Measurements from ENCODE around the gene TMEM186. TPM values are rescaled to one million over a fixed set of nuclear protein-coding genes. Genes with fewer than 3 reads are reported as not detected.
A peak's percentile ranks its signal among the peaks of the same experiment; 100 is the strongest.

TMEM186 gene
- total RNA-seq, 5 donors from 2014 or later (not counting 1 experiment from before 2014, with no cell fraction given), result 4.1 to 14.5 (median 12.7) TPM

- H3K27ac Mint-ChIP-seq, result no peak overlapping the region
- H3K4me1 Mint-ChIP-seq, result peaks cover 11 to 19% (median 15%) of the 10 kb centered on the region in 3 donors
- CTCF ChIA-PET, result no interaction called here
- ATAC-seq (replicated peaks in 1 of 4), result no peak
- H3K36me3 Mint-ChIP-seq, result peaks cover 50% of the 10 kb centered on the region
- no peak overlapping the region for H3K4me3 ChIP-seq (ENCODE audit: control insufficient read depth in 1 of 2, extremely low read depth in 1 of 2, low read length in 1 of 2)
- no peaks in the 10 kb centered on the region for H3K9me3 Mint-ChIP-seq
- no peaks in the 10 kb centered on the region for H3K9me3 ChIP-seq
- no peak for DNase-seq
- H3K4me1 ChIP-seq (ENCODE audit: control insufficient read depth in 1 of 2, extremely low read depth in 1 of 2, insufficient read depth in 2 of 2, low read length in 2 of 2), result peaks cover 9 to 10% of the 10 kb centered on the region in 2 experiments
- H3K36me3 ChIP-seq (ENCODE audit: control insufficient read depth in 2 of 2, extremely low read depth in 1 of 2, insufficient read depth in 1 of 2, low read length in 1 of 2), result peaks cover 32 to 72% of the 10 kb centered on the region in 2 donors
- H3K27ac ChIP-seq (ENCODE audit: low read length), result no peak overlapping the region
- no peak overlapping the region for H3K4me3 Mint-ChIP-seq
- POLR2A ChIA-PET, result no interaction called here
- no peaks in the 10 kb centered on the region for H3K27me3 ChIP-seq (replicated peaks in 1 of 2; ENCODE audit: control insufficient read depth in 2 of 2, extremely low read depth in 1 of 2, insufficient read depth in 2 of 2, low read length in 1 of 2)
- WGBS (ENCODE audit: insufficient coverage), result 71% methylated on average over 7 of the region's 14 CpGs
- H3K27me3 Mint-ChIP-seq, result no peaks in the 10 kb centered on the region
These were observed 16.8 kb upstream of the TMEM186 start for GRCh38 chr16:8814095-8814806.

GRCh38 chr16:8812162-8812843, 14.9 kb upstream of the TMEM186 start:
- H3K4me3 ChIP-seq (ENCODE audit: control insufficient read depth in 1 of 2, extremely low read depth in 1 of 2, low read length in 1 of 2), result no peak overlapping the region
- ATAC-seq (replicated peaks in 1 of 4) (no peak), DNase-seq (no peak)
- peaks cover 46 to 81% of the 10 kb centered on the region in 2 donors for H3K36me3 ChIP-seq (ENCODE audit: control insufficient read depth in 2 of 2, extremely low read depth in 1 of 2, insufficient read depth in 1 of 2, low read length in 1 of 2)
- H3K27me3 Mint-ChIP-seq, result no peaks in the 10 kb centered on the region
- 91% methylated on average over 7 of the region's 12 CpGs for WGBS (ENCODE audit: insufficient coverage)
- H3K27me3 ChIP-seq (replicated peaks in 1 of 2; ENCODE audit: control insufficient read depth in 2 of 2, extremely low read depth in 1 of 2, insufficient read depth in 2 of 2, low read length in 1 of 2), result no peaks in the 10 kb centered on the region
- POLR2A ChIA-PET, result no interaction called here
- no peaks in the 10 kb centered on the region for H3K9me3 ChIP-seq
- CTCF ChIA-PET, result no interaction called here
- peaks cover 6 to 12% (median 8%) of the 10 kb centered on the region in 3 donors for H3K4me1 Mint-ChIP-seq
- H3K4me1 ChIP-seq (ENCODE audit: control insufficient read depth in 1 of 2, extremely low read depth in 1 of 2, insufficient read depth in 2 of 2, low read length in 2 of 2), result peaks cover 7 to 9% of the 10 kb centered on the region in 2 experiments
- H3K27ac ChIP-seq (ENCODE audit: low read length), result no peak overlapping the region
- peak overlapping the region in 1 of 2 donors; percentile 6 for H3K27ac Mint-ChIP-seq
- no peaks in the 10 kb centered on the region for H3K9me3 Mint-ChIP-seq
- H3K36me3 Mint-ChIP-seq, result peaks cover 54% of the 10 kb centered on the region
- no peak overlapping the region for H3K4me3 Mint-ChIP-seq

GRCh38 chr16:8808613-8809353, 11.3 kb upstream of the TMEM186 start:
- no peaks in the 10 kb centered on the region for H3K9me3 Mint-ChIP-seq
- no peaks in the 10 kb centered on the region for H3K27me3 ChIP-seq (replicated peaks in 1 of 2; ENCODE audit: control insufficient read depth in 2 of 2, extremely low read depth in 1 of 2, insufficient read depth in 2 of 2, low read length in 1 of 2)
- CTCF ChIA-PET, result interaction anchor here (0.5 to 1.1 kb wide), 3 partner anchors 12 to 231 kb away, joined by 3 read pairs; partner anchors contain the start of gene TMEM186 (in 1 of the 2)
- no peak for ATAC-seq (replicated peaks in 1 of 4)
- WGBS (ENCODE audit: insufficient coverage), result 100% methylated on average over 2 of the region's 11 CpGs
- peaks cover 55% of the 10 kb centered on the region for H3K36me3 Mint-ChIP-seq
- no peaks in the 10 kb centered on the region for H3K9me3 ChIP-seq
- peaks cover 40 to 95% of the 10 kb centered on the region in 2 donors for H3K36me3 ChIP-seq (ENCODE audit: control insufficient read depth in 2 of 2, extremely low read depth in 1 of 2, insufficient read depth in 1 of 2, low read length in 1 of 2)
- H3K4me1 ChIP-seq (ENCODE audit: control insufficient read depth in 1 of 2, extremely low read depth in 1 of 2, insufficient read depth in 2 of 2, low read length in 2 of 2), result no peaks in the 10 kb centered on the region
- H3K4me3 ChIP-seq (ENCODE audit: control insufficient read depth in 1 of 2, extremely low read depth in 1 of 2, low read length in 1 of 2), result no peak overlapping the region
- no peak for DNase-seq
- H3K27ac ChIP-seq (ENCODE audit: low read length), result no peak overlapping the region
- peaks cover 0 to 3% (median 0%) of the 10 kb centered on the region in 3 donors for H3K4me1 Mint-ChIP-seq
- H3K27ac Mint-ChIP-seq, result no peak overlapping the region
- POLR2A ChIA-PET, result no interaction called here
- no peak overlapping the region for H3K4me3 Mint-ChIP-seq
- no peaks in the 10 kb centered on the region for H3K27me3 Mint-ChIP-seq

- H3K36me3 ChIP-seq (ENCODE audit: control insufficient read depth in 2 of 2, extremely low read depth in 1 of 2, insufficient read depth in 1 of 2, low read length in 1 of 2), result peaks cover 41 to 96% of the 10 kb centered on the region in 2 donors
- 100% methylated on average over 1 of the region's 3 CpGs for WGBS (ENCODE audit: insufficient coverage)
- ATAC-seq (replicated peaks in 1 of 4) (no peak), DNase-seq (no peak)
- no peaks in the 10 kb centered on the region for H3K27me3 ChIP-seq (replicated peaks in 1 of 2; ENCODE audit: control insufficient read depth in 2 of 2, extremely low read depth in 1 of 2, insufficient read depth in 2 of 2, low read length in 1 of 2)
- peaks cover 54% of the 10 kb centered on the region for H3K36me3 Mint-ChIP-seq
- H3K4me1 ChIP-seq (ENCODE audit: control insufficient read depth in 1 of 2, extremely low read depth in 1 of 2, insufficient read depth in 2 of 2, low read length in 2 of 2), result no peaks in the 10 kb centered on the region
- no peak overlapping the region for H3K27ac ChIP-seq (ENCODE audit: low read length)
- ChIA-PET CTCF (interaction anchor here in 1 of 2 donors (0.5 to 1.1 kb wide), 2 partner anchors 72 to 232 kb away, joined by 3 read pairs; no protein-coding TSS in a partner anchor), POLR2A (no interaction called here)
- no peak overlapping the region for H3K27ac Mint-ChIP-seq
- H3K4me3 ChIP-seq (ENCODE audit: control insufficient read depth in 1 of 2, extremely low read depth in 1 of 2, low read length in 1 of 2), result no peak overlapping the region
- no peaks in the 10 kb centered on the region for H3K9me3 ChIP-seq
- H3K9me3 Mint-ChIP-seq, result no peaks in the 10 kb centered on the region
- peaks cover 0 to 7% (median 4%) of the 10 kb centered on the region in 3 donors for H3K4me1 Mint-ChIP-seq
- H3K27me3 Mint-ChIP-seq, result no peaks in the 10 kb centered on the region
- no peak overlapping the region for H3K4me3 Mint-ChIP-seq
These were observed 10.6 kb upstream of the TMEM186 start for GRCh38 chr16:8808009-8808408.

- no peaks in the 10 kb centered on the region for H3K27me3 ChIP-seq (replicated peaks in 1 of 2; ENCODE audit: control insufficient read depth in 2 of 2, extremely low read depth in 1 of 2, insufficient read depth in 2 of 2, low read length in 1 of 2)
- H3K36me3 ChIP-seq (ENCODE audit: control insufficient read depth in 2 of 2, extremely low read depth in 1 of 2, insufficient read depth in 1 of 2, low read length in 1 of 2), result peaks cover 38 to 94% of the 10 kb centered on the region in 2 donors
- Mint-ChIP-seq H3K27ac (no peak overlapping the region), H3K4me3 (no peak overlapping the region), H3K36me3 (peaks cover 57% of the 10 kb centered on the region), H3K4me1 (peaks cover 0 to 7% (median 4%) of the 10 kb centered on the region in 3 donors), H3K9me3 (no peaks in the 10 kb centered on the region), H3K27me3 (no peaks in the 10 kb centered on the region)
- H3K4me1 ChIP-seq (ENCODE audit: control insufficient read depth in 1 of 2, extremely low read depth in 1 of 2, insufficient read depth in 2 of 2, low read length in 2 of 2), result no peaks in the 10 kb centered on the region
- CTCF ChIA-PET, result no interaction called here
- no peak for ATAC-seq (replicated peaks in 1 of 4)
- POLR2A ChIA-PET, result no interaction called here
- no peak for DNase-seq
- H3K4me3 ChIP-seq (ENCODE audit: control insufficient read depth in 1 of 2, extremely low read depth in 1 of 2, low read length in 1 of 2), result no peak overlapping the region
- H3K9me3 ChIP-seq, result no peaks in the 10 kb centered on the region
- no peak overlapping the region for H3K27ac ChIP-seq (ENCODE audit: low read length)
- WGBS (ENCODE audit: insufficient coverage), result 100% methylated on average over 1 of the region's 5 CpGs
These were observed 9.8 kb upstream of the TMEM186 start for GRCh38 chr16:8807189-8807588.

- no peaks in the 10 kb centered on the region for H3K9me3 Mint-ChIP-seq
- H3K9me3 ChIP-seq, result no peaks in the 10 kb centered on the region
- H3K36me3 Mint-ChIP-seq, result peaks cover 60% of the 10 kb centered on the region
- no peak overlapping the region for H3K4me3 Mint-ChIP-seq
- H3K4me3 ChIP-seq (ENCODE audit: control insufficient read depth in 1 of 2, extremely low read depth in 1 of 2, low read length in 1 of 2), result no peak overlapping the region
- DNase-seq, result no peak
- CTCF ChIA-PET, result no interaction called here
- ATAC-seq (replicated peaks in 1 of 4), result no peak
- no peaks in the 10 kb centered on the region for H3K4me1 ChIP-seq (ENCODE audit: control insufficient read depth in 1 of 2, extremely low read depth in 1 of 2, insufficient read depth in 2 of 2, low read length in 2 of 2)
- POLR2A ChIA-PET, result interaction anchor here in 1 of 2 donors (0.7 kb wide), 1 partner anchor 158 kb away, joined by 3 read pairs; no protein-coding TSS in a partner anchor
- no peak overlapping the region for H3K27ac Mint-ChIP-seq
- H3K4me1 Mint-ChIP-seq, result peaks cover 0 to 11% (median 4%) of the 10 kb centered on the region in 3 donors
- WGBS (ENCODE audit: insufficient coverage), result 97% methylated on average over 6 of the region's 13 CpGs
- no peaks in the 10 kb centered on the region for H3K27me3 Mint-ChIP-seq
- H3K27me3 ChIP-seq (replicated peaks in 1 of 2; ENCODE audit: control insufficient read depth in 2 of 2, extremely low read depth in 1 of 2, insufficient read depth in 2 of 2, low read length in 1 of 2), result no peaks in the 10 kb centered on the region
- H3K27ac ChIP-seq (ENCODE audit: low read length), result no peak overlapping the region
- H3K36me3 ChIP-seq (ENCODE audit: control insufficient read depth in 2 of 2, extremely low read depth in 1 of 2, insufficient read depth in 1 of 2, low read length in 1 of 2), result peaks cover 31 to 94% of the 10 kb centered on the region in 2 donors
These were observed 9.0 kb upstream of the TMEM186 start for GRCh38 chr16:8806272-8806983.
